Astrocyte (in vitro differentiated cells and primary cell): ENCODE measurements around the gene SYNM. TPM values are rescaled to one million over a fixed set of nuclear protein-coding genes. Genes with fewer than 3 reads are reported as not detected.

Experiments used
- DNase-seq: peaks from one replicate; pipeline ENCODE4 v3.0.0-alpha.2; 2010; ENCODE audit warnings: low read depth
- FAIRE-seq: peaks from 2 replicates; lab custom pipeline; 2011; peaks lifted over from hg19 to GRCh38; lab: Jason Lieb, UNC
- H2AFZ ChIP-seq: 2 replicates; pipeline ENCODE4 v1.6.0; 2012; ENCODE audit warnings: low read depth, low read length, inconsistent platforms
- H3K27ac ChIP-seq: 2 replicates; pipeline ENCODE4 v1.5.1; 2011; ENCODE audit warnings: low read depth, low read length, inconsistent platforms
- H3K27me3 ChIP-seq: 2 replicates; pipeline ENCODE4 v1.6.0; 2011; ENCODE audit warnings: low read length, inconsistent platforms; ENCODE audit not compliant: insufficient read depth
- H3K36me3 ChIP-seq: 2 replicates; pipeline ENCODE4 v1.5.1; 2011; ENCODE audit warnings: low read length, inconsistent platforms; ENCODE audit not compliant: insufficient read depth
- H3K4me1 ChIP-seq: 2 replicates; pipeline ENCODE4 v1.5.1; 2011; ENCODE audit warnings: low read length, inconsistent platforms; ENCODE audit not compliant: insufficient read depth
- H3K4me2 ChIP-seq: 2 replicates; pipeline ENCODE4 v1.6.0; 2012; ENCODE audit warnings: low read length, inconsistent platforms
- H3K4me3 ChIP-seq: 2 replicates; pipeline ENCODE4 v1.5.1; 2011; ENCODE audit warnings: low read depth, mild to moderate bottlenecking, low read length, inconsistent platforms; ENCODE audit not compliant: insufficient read depth
- H3K79me2 ChIP-seq: 2 replicates; pipeline ENCODE4 v1.6.0; 2012; ENCODE audit warnings: mild to moderate bottlenecking, low read length, inconsistent platforms; ENCODE audit not compliant: insufficient read depth
- H3K9ac ChIP-seq: 2 replicates; pipeline ENCODE4 v1.6.0; 2012; ENCODE audit warnings: mild to moderate bottlenecking, low read length, inconsistent platforms
- H3K9me3 ChIP-seq: 2 replicates; pipeline ENCODE4 v1.5.1; 2012; ENCODE audit warnings: low read depth, mild to moderate bottlenecking, low read length, inconsistent platforms; ENCODE audit not compliant: insufficient read depth
- H4K20me1 ChIP-seq: 2 replicates; pipeline ENCODE4 v1.6.0; 2012; ENCODE audit warnings: low read length, inconsistent platforms; ENCODE audit not compliant: insufficient read depth
- H3K27ac Mint-ChIP-seq: one replicate; pipeline ENCODE4 v1.8.0; 2021; ENCODE audit warnings: mild to moderate bottlenecking, mixed read lengths; ENCODE audit not compliant: unreplicated experiment
- H3K27me3 Mint-ChIP-seq: one replicate; pipeline ENCODE4 v1.8.0; 2021; ENCODE audit warnings: low read depth, mixed read lengths; ENCODE audit not compliant: unreplicated experiment
- H3K36me3 Mint-ChIP-seq: one replicate; pipeline ENCODE4 v1.8.0; 2021; ENCODE audit warnings: low read depth, mixed read lengths; ENCODE audit not compliant: unreplicated experiment
- H3K4me1 Mint-ChIP-seq: one replicate; pipeline ENCODE4 v1.8.0; 2021; ENCODE audit warnings: low read depth, mixed read lengths; ENCODE audit not compliant: unreplicated experiment
- H3K4me3 Mint-ChIP-seq: one replicate; pipeline ENCODE4 v1.8.0; 2021; ENCODE audit warnings: mild to moderate bottlenecking, moderate library complexity, mixed read lengths; ENCODE audit not compliant: unreplicated experiment
- H3K9me3 Mint-ChIP-seq: one replicate; pipeline ENCODE4 v1.8.0; 2021; ENCODE audit warnings: mild to moderate bottlenecking, mixed read lengths; ENCODE audit not compliant: unreplicated experiment
- EZH2 ChIP-seq: IDR thresholded peaks from 2 replicates; pipeline ENCODE4 v1.6.1; 2012; ENCODE audit warnings: mild to moderate bottlenecking, low read length, inconsistent platforms; ENCODE audit not compliant: insufficient read depth
- total RNA-seq: library from RNA; stranded (reverse); gene quantifications from 2 replicates; pipeline ENCODE4 v1.2.1, GENCODE V29; 2021
- TF ChIP-seq, protein P1 (sequence below): IDR thresholded peaks from 2 replicates; pipeline ENCODE4 v1.5.1; 2011; ENCODE audit warnings: low read depth, mild to moderate bottlenecking, inconsistent platforms, low read length, moderate library complexity; ENCODE audit not compliant: insufficient read depth

Gene SYNM
- total RNA-seq, 1 donor from 2014 or later = 9.7 TPM

DNA sequence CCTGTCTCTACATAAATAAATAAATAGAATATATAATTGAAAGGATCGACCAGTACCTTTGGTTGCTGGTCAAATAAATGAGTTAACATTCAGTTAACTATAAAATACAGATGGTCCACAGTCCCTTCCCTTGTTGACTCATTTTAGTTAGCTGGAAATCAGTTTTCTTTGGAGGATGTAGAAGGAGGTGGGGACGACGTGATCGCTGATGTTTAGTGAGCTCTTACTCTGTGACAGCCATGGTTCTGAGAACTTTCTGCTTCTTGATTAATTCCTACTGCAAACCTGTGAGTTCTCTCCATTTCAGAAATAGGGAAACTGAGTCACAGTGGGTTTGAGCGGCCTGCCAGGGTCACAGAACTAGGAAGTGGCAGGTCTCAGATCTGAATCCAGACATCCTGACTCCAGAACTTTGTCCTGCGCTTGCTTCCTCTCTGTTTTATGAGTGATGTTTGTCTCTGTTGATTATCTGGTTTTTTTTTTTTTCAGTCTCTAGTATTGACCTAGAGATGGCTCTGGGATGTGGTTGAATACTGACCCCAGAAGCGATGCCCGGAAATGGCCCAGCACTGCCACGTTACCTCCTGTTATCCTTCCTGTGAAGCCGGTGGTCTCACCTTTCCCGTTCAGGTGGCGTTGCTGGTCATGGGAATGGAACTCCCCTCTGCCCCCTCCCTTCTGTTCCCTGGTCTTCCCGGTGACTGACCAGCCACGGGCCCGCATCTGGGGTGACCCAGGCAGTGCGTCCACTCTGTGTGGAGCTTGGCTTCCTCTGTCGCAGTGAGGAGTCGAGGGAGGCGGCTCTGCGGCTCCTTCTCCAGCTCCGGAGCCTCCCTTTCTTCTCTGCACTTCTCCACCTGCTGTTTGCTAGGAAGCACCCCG, 18.2 kb downstream of the SYNM start:
- H3K9me3 ChIP-seq = no peaks in the 10 kb centered on the region
- no peak for FAIRE-seq
- no peaks in the 10 kb centered on the region for H3K27me3 ChIP-seq
- Mint-ChIP-seq H3K36me3 (peaks cover 19% of the 10 kb centered on the region), H3K4me1 (peaks cover 65% of the 10 kb centered on the region), H3K27ac (peak overlapping the region; percentile 95), H3K9me3 (peaks cover 2% of the 10 kb centered on the region), H3K27me3 (no peaks in the 10 kb centered on the region), H3K4me3 (peak overlapping the region; percentile 68)
- no peaks in the 10 kb centered on the region for H3K79me2 ChIP-seq
- H2AFZ ChIP-seq = peak overlapping the region; percentile 50
- H3K4me3 ChIP-seq = peak overlapping the region; percentile 40
- H3K9ac ChIP-seq = peak overlapping the region; percentile 62
- H3K27ac ChIP-seq = peak overlapping the region; percentile 85
- H3K36me3 ChIP-seq = no peaks in the 10 kb centered on the region
- peak overlapping the region; percentile 87 for H3K4me2 ChIP-seq
- no peak for DNase-seq
- H4K20me1 ChIP-seq = no peaks in the 10 kb centered on the region
- TF ChIP-seq, protein P1, sequence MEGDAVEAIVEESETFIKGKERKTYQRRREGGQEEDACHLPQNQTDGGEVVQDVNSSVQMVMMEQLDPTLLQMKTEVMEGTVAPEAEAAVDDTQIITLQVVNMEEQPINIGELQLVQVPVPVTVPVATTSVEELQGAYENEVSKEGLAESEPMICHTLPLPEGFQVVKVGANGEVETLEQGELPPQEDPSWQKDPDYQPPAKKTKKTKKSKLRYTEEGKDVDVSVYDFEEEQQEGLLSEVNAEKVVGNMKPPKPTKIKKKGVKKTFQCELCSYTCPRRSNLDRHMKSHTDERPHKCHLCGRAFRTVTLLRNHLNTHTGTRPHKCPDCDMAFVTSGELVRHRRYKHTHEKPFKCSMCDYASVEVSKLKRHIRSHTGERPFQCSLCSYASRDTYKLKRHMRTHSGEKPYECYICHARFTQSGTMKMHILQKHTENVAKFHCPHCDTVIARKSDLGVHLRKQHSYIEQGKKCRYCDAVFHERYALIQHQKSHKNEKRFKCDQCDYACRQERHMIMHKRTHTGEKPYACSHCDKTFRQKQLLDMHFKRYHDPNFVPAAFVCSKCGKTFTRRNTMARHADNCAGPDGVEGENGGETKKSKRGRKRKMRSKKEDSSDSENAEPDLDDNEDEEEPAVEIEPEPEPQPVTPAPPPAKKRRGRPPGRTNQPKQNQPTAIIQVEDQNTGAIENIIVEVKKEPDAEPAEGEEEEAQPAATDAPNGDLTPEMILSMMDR = no peak
- TF ChIP-seq EZH2 = no peak
- peaks cover 36% of the 10 kb centered on the region for H3K4me1 ChIP-seq

DNA sequence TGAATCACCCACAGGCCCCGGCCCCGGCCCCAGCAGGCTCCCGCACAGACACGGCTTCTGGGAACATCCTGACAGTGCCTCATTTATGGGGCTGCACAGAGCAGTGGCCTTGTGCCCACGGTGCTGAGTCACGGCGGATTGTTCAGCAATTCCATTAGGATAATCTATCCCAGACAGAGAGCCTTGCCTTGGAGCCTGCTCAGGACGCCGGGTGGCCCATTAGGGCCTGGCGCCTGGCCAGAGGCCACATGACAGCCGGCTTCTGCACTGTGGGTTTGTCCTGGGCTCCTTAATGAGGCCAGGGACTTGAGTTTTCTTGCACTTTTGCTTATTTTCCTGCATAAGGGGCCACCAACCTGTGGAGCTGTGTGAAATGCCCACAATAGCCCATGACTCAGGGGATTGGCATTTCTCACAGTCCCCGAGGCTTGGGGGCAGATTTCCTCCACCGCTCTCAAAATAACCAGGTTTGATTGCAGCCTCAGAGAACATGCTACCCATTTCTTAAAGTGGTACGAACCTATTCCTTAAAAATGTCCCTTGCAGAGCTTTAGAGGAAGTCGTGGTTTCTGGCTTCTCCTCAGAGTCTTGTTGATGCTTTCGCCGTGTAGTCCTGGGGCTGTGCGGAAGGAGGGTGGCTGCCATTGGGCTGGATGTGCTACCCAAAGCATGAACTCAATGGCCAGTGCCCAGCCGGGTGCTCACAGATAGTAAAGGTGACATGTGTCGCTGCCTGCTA, 19.0 kb downstream of the SYNM start:
- Mint-ChIP-seq H3K4me3 (peak overlapping the region; percentile 68), H3K27ac (peak overlapping the region; percentile 95), H3K9me3 (peaks cover 2% of the 10 kb centered on the region), H3K27me3 (no peaks in the 10 kb centered on the region), H3K4me1 (peaks cover 65% of the 10 kb centered on the region), H3K36me3 (peaks cover 22% of the 10 kb centered on the region)
- peak overlapping the region; percentile 15 for H2AFZ ChIP-seq
- no peaks in the 10 kb centered on the region for H3K36me3 ChIP-seq
- FAIRE-seq (peak; percentile 95), DNase-seq (peak; percentile 93)
- peak overlapping the region; percentile 40 for H3K4me3 ChIP-seq
- no peak for TF ChIP-seq EZH2
- TF ChIP-seq, protein P1 = no peak
- peak overlapping the region; percentile 87 for H3K4me2 ChIP-seq
- H3K27ac ChIP-seq = peak overlapping the region; percentile 85
- H3K9ac ChIP-seq = peak overlapping the region; percentile 62
- H3K4me1 ChIP-seq = peaks cover 36% of the 10 kb centered on the region
- no peaks in the 10 kb centered on the region for H3K27me3 ChIP-seq
- H4K20me1 ChIP-seq = no peaks in the 10 kb centered on the region
- no peaks in the 10 kb centered on the region for H3K79me2 ChIP-seq
- no peaks in the 10 kb centered on the region for H3K9me3 ChIP-seq
